CD4-positive, alpha-beta T cell treated with Interleukin-6 at 100 ng/mL for 8 hours (primary cell): ENCODE results near the gene IGSF11.

Source experiments
- DNase-seq: peaks from one replicate; pipeline ENCODE4 v3.0.0-alpha.2; 2020; ENCODE audit warnings: mixed read lengths, low spot score

IGSF11 gene

DNA sequence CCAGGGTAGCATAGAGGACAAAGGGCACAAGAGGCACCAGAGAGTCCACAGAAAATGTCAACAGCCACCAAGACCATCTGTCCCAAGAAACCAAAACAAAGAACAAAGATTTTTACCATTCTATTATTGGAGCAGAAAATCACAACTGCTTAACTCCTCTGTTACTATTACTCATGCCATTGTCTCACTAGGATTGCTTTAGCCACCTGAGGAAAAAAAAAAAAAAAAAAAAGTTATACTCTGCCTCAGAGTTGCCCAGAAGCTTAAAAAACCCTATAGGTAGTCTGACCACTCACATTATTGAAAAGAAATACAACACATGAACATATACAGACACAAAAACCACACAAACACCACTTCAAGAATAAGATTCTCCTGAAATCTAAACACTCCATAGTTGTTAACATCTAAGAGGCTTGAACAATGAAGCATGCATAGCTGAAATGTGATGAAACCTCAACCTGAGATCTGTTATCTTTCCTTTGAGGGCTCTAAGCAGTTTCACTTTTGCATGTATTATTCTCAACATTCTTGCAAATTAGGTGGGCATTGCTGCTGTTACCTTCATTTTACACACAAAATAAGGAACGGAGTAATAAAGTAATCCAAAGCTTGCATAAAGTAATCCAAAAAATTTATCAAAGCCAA is 85.4 kb downstream of the IGSF11 start:
- peak; percentile 6 for DNase-seq

- DNase-seq: no peak
Observed at GRCh38 chr3:118948146-118948545, 86.5 kb downstream of the IGSF11 start.

- DNase-seq: no peak
Observed at GRCh38 chr3:118946449-118946848, 88.2 kb downstream of the IGSF11 start.

DNA sequence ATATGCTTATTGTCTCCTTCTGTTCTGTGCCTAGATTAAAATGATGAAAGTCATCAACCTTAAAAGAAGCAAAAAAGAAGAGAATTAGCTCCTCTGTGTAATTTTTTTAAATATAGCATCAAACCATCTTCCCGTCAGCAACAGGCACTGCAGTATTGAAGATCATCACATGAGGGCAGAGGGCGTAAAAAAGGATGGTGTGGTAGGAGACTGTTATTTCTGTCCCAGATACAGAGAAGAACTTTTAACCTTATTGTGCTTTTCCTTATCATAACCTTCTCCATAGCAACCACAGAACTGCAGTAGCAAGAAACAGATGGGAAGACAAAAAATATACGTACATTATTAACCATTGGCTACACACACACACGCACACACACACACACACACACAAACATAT is 88.8 kb downstream of the IGSF11 start:
- no peak for DNase-seq

DNA sequence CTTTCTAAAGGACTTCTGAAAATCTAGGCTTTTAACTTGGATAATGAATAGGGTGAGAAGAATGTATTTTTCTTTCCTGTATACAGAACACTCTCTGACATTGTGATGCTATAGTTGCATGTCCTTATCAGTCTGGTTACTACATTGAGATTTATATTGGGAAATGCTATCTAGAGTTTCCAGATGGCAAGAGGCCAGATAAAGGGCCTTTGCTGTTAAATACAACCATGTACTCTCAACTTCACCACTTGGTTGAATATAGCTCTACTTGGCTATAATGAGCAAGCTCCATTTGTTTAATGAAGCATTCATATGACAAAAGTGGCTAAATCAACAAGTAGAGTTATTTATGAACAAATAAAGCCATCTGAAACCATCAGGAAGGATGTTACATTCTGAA is 91.0 kb downstream of the IGSF11 start:
- DNase-seq: no peak

DNA sequence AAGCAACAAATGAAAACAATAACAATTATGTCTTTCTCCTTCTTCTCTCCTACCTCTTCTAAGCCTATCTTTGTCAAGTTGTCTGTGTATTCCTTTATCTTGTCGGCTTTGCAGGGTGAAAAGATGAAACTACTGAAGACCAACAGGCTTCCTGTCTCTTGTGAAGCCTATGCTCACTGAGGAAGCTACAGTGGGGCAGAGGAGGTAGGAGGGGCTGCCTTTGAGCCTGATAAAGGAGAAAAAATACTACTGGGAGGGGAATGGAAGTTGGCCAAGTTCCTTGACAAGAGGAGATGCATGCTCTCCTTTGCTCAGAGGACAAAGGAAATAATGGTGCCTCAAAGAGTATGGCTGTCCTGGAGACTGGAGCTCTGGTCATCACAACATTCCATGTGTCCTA is 92.0 kb downstream of the IGSF11 start:
- DNase-seq: no peak

- no peak for DNase-seq
Observed at GRCh38 chr3:118942195-118942594, 92.5 kb downstream of the IGSF11 start.

GRCh38 chr3:118941236-118941635 is 93.4 kb downstream of the IGSF11 start:
- DNase-seq: no peak

DNA sequence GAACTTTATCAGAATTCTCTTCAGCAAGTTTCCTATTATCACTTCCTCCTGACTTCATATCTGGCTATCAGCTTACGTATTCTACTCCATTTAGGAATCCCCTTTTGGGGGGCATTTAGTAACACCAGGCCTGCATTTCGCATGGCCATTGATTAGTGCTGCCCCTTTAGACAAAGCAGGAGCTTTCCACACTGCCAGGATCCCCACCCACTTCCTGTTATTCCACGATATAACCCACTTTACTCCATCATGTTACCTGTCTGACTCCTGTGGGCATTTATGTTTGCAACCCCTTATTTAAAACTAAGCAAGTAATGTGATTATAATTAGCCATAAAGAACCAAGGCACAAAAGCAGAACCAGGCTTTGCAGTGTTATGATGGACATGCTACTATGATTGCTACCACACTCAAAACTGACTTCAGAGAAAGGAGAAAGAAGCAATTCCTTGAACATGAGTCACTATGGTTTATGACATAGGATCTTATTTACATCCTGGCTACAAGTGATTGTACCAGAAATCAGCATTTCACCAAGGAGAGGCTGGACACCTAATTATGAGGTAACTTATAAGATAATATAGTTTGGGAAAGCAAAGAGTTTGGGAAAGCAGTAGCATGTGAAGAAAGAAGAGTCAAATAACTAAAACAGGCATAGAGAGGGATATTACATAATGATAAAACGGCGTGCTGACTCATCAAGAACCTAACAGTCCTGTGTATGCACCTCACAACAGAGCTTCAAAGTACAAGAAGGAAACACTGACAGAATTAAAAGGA is 96.3 kb downstream of the IGSF11 start:
- no peak for DNase-seq

GRCh38 chr3:118936811-118937210 is 97.8 kb downstream of the IGSF11 start:
- no peak for DNase-seq

DNA sequence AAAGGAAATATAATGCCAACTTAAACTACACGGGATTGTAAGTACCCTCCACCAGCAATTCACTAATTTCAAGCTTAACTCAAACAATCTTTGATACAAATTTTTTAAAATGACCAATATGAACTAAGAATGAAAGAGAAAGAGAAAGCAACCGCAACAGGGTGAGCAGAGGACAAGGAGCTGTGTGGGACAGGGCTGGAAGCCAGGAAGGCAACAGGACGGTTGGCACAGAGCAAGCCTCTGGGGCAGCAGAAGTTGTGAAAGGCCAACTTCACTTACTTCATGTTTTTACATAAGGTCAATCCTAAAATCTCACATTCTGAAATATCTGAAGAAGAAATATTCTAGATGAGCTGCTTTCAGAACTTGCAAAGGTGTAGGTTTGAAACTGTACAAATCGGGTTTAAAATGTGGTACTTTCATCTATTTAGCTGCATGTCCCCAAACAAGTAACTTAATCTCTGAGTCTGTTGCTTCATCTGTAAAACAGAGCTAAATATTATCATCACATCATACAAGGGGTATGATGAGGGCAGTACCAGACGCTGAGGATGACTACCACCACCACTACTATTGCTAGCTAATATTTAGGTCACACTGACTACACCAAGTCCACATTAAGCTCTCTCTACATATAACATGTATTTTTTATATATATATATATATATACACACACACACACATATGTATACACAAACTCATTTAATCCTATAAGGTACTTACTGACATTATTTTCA is 101.7 kb downstream of the IGSF11 start:
- DNase-seq: no peak

DNA sequence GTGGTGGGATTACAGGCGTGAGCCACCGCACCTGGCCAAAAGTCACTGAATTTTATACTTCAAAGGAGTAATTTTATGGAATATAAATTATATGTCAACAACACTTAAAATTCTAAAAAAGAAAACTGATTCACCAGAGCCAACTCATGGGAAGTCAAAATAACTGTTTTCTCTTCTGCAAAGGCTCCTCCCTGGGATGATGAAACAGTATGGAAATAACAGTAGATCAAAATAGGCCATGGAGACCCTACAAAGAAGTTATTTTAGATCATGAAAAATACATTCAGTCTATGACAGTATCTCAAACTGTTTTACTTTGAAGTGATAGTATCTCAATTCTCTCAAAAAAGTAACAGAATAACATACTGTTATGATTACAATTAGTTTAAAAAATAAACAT is 102.7 kb downstream of the IGSF11 start:
- no peak for DNase-seq

DNA sequence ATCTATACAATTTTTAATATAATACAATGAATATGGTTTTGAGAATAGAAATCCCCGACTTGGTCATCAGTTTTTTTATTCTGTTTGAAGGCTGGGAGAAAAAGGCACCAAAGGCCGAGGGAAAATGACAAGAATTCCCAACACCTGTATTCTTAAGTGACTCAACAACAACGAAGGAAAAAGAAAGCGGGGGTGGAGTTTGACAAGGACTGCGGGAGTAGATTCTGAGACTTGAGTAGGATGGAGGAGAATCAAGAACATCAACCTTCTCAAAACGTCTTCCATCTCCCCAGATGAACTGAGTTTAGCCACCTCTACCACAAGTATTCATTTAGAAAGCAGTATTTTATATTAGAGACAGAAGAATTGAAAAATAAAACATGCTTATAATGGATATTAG is 107.2 kb downstream of the IGSF11 start:
- DNase-seq: no peak

DNA sequence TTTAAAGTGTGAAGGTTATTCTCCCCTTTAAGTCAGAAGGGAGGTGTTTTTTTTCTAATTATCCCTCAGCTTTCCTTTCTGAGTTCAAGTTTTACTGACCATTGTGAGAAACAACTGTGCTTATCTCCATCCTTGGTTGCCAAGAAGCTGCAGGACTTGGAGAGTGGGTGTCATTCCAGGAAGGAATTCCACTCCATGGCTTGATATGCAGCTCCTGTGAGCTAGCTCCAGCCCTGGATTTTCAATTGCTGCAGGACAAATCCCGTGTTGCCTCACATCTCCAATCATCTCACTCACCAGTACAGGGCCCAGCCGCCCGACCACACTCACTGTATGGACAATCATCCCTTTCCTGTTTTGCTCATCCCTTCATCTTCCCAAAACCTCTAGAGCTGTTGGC is 122.5 kb downstream of the IGSF11 start:
- DNase-seq: no peak

DNA sequence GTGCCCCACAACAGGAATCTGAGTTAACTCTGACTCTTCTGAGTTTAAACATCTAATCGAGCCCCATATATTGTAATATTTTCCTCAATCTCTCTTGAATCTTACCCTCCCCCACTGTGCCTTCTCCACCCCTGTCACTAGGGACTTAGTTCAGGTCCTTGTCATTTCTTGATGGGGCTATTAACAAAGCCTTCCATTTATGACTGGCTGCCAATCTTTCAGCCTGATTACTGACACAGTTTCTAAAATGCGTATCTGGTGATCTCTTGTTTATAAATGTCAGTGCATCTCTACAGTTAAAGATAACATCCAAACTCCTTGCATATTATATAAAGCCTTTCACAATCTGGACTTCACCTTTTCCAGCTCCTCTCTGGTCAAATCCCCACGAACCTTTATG is 124.3 kb downstream of the IGSF11 start:
- DNase-seq: no peak

GRCh38 chr3:118909763-118910162 is 124.9 kb downstream of the IGSF11 start:
- DNase-seq: no peak

DNA sequence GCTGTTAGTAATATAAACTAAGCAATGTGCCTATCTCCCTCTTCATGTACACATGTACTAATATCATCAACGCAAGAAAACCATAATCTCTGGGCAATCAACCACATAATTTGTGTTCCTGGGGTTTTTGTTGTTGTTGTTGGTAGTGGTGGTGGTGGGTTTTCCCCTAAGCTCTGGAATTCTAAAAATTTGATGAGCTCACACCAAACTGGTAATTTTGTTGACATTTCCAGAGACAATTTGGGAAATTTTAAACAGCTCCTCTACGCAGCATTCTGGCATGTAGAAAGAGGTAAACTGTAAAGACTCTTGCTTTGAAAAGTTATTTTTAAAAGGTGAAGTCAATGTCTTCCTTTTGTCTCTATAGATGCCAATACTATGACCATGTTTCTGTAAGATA is 126.7 kb downstream of the IGSF11 start:
- DNase-seq: no peak

- DNase-seq: no peak
Observed at GRCh38 chr3:118900737-118901525, 133.7 kb downstream of the IGSF11 start.

GRCh38 chr3:118890206-118890605 is 144.4 kb downstream of the IGSF11 start:
- DNase-seq: no peak

DNA sequence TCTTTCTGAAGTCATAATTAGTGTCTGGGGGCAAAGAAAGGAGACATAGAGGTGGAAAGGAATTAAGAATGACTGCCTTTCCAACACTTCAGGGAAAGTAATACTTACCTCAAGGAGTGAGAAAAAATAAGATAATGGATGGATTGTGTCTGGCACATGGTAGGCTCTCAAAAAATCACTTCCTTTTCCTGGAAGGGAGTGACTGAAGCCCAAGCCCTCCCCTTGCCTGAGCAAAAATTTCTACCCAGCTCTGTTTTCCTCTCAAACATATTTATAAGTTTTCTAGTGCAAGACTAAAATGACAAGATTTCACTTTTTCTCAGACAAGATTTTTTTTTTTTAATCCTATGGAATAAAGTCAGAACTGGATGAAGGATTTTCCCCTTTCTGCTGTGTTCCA is 145.0 kb downstream of the IGSF11 start:
- no peak for DNase-seq

GRCh38 chr3:118886708-118887107 is 147.9 kb downstream of the IGSF11 start:
- DNase-seq: no peak

- DNase-seq: peak; percentile 69
Observed at GRCh38 chr3:118884748-118885206, 149.9 kb downstream of the IGSF11 start.
